HepG2 (cell line): ENCODE data around the gene MSI2. TPM values are rescaled to one million over a fixed set of nuclear protein-coding genes. Genes with fewer than 3 reads are reported as not detected.

Source experiments
- ATAC-seq: fragments of 200-7000 bp; cut with Tn5 transposase; 3 replicates; pipeline ENCODE4 v1.9.1; 2020; ENCODE audit warnings: mild to moderate bottlenecking, moderate library complexity
- BruUV-seq: library from RNA; stranded (reverse); fragments of 400-500 nt; replicated peaks from 2 replicates; lab custom pipeline; 2021; lab: Mats Ljungman, UMichigan
- CTCF ChIA-PET: fragments of 300-600 bp; formaldehyde crosslinking; extraction: SDS; loops from one replicate; lab custom pipeline; 2021; ENCODE audit warnings: low total read pairs, inconsistent platforms, low intra/inter-chr PET ratio; lab: Yijun Ruan, JAX
- POLR2A ChIA-PET: fragments of 350-600 bp; sonication (Branson Sonifier 250); formaldehyde crosslinking; loops from one replicate; lab custom pipeline; 2020; ENCODE audit warnings: antibody characterized with exemption, inconsistent platforms; lab: Yijun Ruan, JAX
- DNase-seq: peaks from one replicate; pipeline ENCODE4 v3.0.0-alpha.2; 2015; ENCODE audit warnings: low spot score
- FAIRE-seq: peaks from 3 replicates; lab custom pipeline; 2011; peaks lifted over from hg19 to GRCh38; lab: Jason Lieb, UNC
- H2AFZ ChIP-seq: one replicate; pipeline ENCODE4 v1.6.1; 2011; ENCODE audit warnings: low read length, inconsistent platforms
- H3K27ac ChIP-seq: fragments of 300-600 bp; 3 replicates; pipeline ENCODE4 v1.8.0; 2011; ENCODE audit warnings: mixed run types, mild to moderate bottlenecking, mixed read lengths, low read length, inconsistent platforms; ENCODE audit not compliant: insufficient read depth; ENCODE audit errors: extremely low read length
- H3K27me3 ChIP-seq, 2 experiments: fragments of 200-600 bp in 1 of 2; 2 replicates in 1 of 2; 3 replicates in 1 of 2; pipeline versions ENCODE4 v1.6.0 to v1.8.0; 2011; ENCODE audit warnings: low read length in 2 of 2, mild to moderate bottlenecking in 2 of 2, moderate library complexity in 2 of 2, inconsistent platforms in 1 of 2; ENCODE audit not compliant: insufficient read depth in 2 of 2, control insufficient read depth in 1 of 2
- H3K36me3 ChIP-seq, 2 experiments: fragments of 200-600 bp in 1 of 2; replicated peaks in 1 of 2; 2 replicates in 1 of 2; 3 replicates in 1 of 2; pipeline versions ENCODE4 v1.5.1 to v1.8.0; 2011; ENCODE audit warnings: low read length in 2 of 2, inconsistent platforms in 1 of 2; ENCODE audit not compliant: insufficient read depth in 2 of 2, control insufficient read depth in 1 of 2
- H3K4me1 ChIP-seq: 2 replicates; pipeline ENCODE4 v1.5.1; 2012; ENCODE audit warnings: low read length, inconsistent platforms; ENCODE audit not compliant: insufficient read depth
- H3K4me2 ChIP-seq: 2 replicates; pipeline ENCODE4 v1.6.0; 2011; ENCODE audit warnings: low read depth, low read length, inconsistent platforms
- H3K4me3 ChIP-seq, 3 experiments: fragments of 200-600 bp in 1 of 3; sonication (generic), shearing (Covaris generic) in 1 of 3; replicated peaks in 1 of 3; 2 replicates each; pipeline ENCODE4 v1.5.1; 2011 to 2016; ENCODE audit warnings: low read length in 3 of 3, inconsistent platforms in 2 of 3, low read depth in 2 of 3, mild to moderate bottlenecking in 2 of 3, control low read depth in 1 of 3, mixed read lengths in 1 of 3; ENCODE audit not compliant: insufficient read depth in 1 of 3
- H3K79me2 ChIP-seq: one replicate; pipeline ENCODE4 v1.6.1; 2011; ENCODE audit warnings: low read length, inconsistent platforms; ENCODE audit not compliant: insufficient read depth
- H3K9ac ChIP-seq: 2 replicates; pipeline ENCODE4 v1.6.0; 2011; ENCODE audit warnings: mild to moderate bottlenecking, low read depth, low read length, inconsistent platforms; ENCODE audit not compliant: insufficient read depth
- H3K9me3 ChIP-seq: 2 replicates; pipeline ENCODE4 v1.5.1; 2012; ENCODE audit warnings: mild to moderate bottlenecking, low read length
- H4K20me1 ChIP-seq: 2 replicates; pipeline ENCODE4 v1.6.0; 2011; ENCODE audit warnings: inconsistent platforms, mild to moderate bottlenecking, low read length, moderate library complexity; ENCODE audit not compliant: insufficient read depth
- AKAP8 ChIP-seq: sonication (generic); formaldehyde crosslinking; IDR thresholded peaks from 2 replicates; pipeline ENCODE4 v1.5.1; 2020; ENCODE audit warnings: mild to moderate bottlenecking, missing genetic modification reagents
- BHLHE40 ChIP-seq: IDR thresholded peaks from 2 replicates; pipeline ENCODE4 v1.6.1; 2011; ENCODE audit warnings: low read length, improper control_type of control experiment
- CBX5 ChIP-seq: sonication (generic); formaldehyde crosslinking; IDR thresholded peaks from 2 replicates; pipeline ENCODE4 v1.4.0; 2020; ENCODE audit warnings: missing genetic modification reagents, borderline replicate concordance
- EED ChIP-seq: sonication (generic); formaldehyde crosslinking; IDR thresholded peaks from 2 replicates; pipeline ENCODE4 v1.5.0; 2020; ENCODE audit warnings: mild to moderate bottlenecking, missing genetic modification reagents
- ETV6 ChIP-seq: sonication (generic); formaldehyde crosslinking; conservative IDR thresholded peaks from 2 replicates; pipeline ENCODE4 v1.4.0; 2020; ENCODE audit warnings: missing genetic modification reagents
- FOXK2 ChIP-seq: fragments of 450-650 bp; IDR thresholded peaks from 2 replicates; pipeline ENCODE4 v1.6.1; 2016
- HOMEZ ChIP-seq: IDR thresholded peaks from 2 replicates; pipeline ENCODE4 v1.6.1; 2016; ENCODE audit warnings: low read depth
- KDM1A ChIP-seq: IDR thresholded peaks from 2 replicates; pipeline ENCODE4 v1.6.1; 2016; ENCODE audit warnings: missing compliant biosample characterization
- KLF12 ChIP-seq: sonication (generic); formaldehyde crosslinking; IDR thresholded peaks from 2 replicates; pipeline ENCODE4 v1.4.0; 2020; ENCODE audit warnings: missing genetic modification reagents, borderline replicate concordance
- KLF16 ChIP-seq, 2 experiments: sonication (generic) in 1 of 2; formaldehyde crosslinking in 1 of 2; IDR thresholded peaks; 2 replicates each; pipeline versions ENCODE4 v1.6.1 to v1.8.0; 2016 to 2023; ENCODE audit warnings: missing genetic modification reagents in 2 of 2, missing compliant biosample characterization in 1 of 2
- NPAS2 ChIP-seq: sonication (generic); formaldehyde crosslinking; IDR thresholded peaks from 2 replicates; pipeline ENCODE4 v1.8.0; 2022; ENCODE audit warnings: mild to moderate bottlenecking, missing genetic modification reagents, borderline replicate concordance
- RAD21 ChIP-seq: fragments of 450-650 bp; formaldehyde crosslinking; IDR thresholded peaks from 2 replicates; pipeline ENCODE4 v1.5.0; 2020; ENCODE audit warnings: mild to moderate bottlenecking
- SCMH1 ChIP-seq: sonication (generic); formaldehyde crosslinking; IDR thresholded peaks from 2 replicates; pipeline ENCODE4 v1.9.0; 2021; ENCODE audit warnings: missing genetic modification reagents, mild to moderate bottlenecking, borderline replicate concordance
- SOX6 ChIP-seq, 2 experiments: fragments of 450-650 bp in 1 of 2; sonication (generic) in 1 of 2; formaldehyde crosslinking in 1 of 2; IDR thresholded peaks; 2 replicates each; pipeline versions ENCODE4 v1.4.0 to v1.6.1; 2017 to 2020; ENCODE audit warnings: antibody characterized with exemption in 1 of 2, mild to moderate bottlenecking in 1 of 2, missing genetic modification reagents in 1 of 2
- ZBTB3 ChIP-seq: sonication (generic); formaldehyde crosslinking; IDR thresholded peaks from 2 replicates; pipeline ENCODE4 v1.4.0; 2020; ENCODE audit warnings: low read depth, mild to moderate bottlenecking, moderate library complexity, missing genetic modification reagents, borderline replicate concordance
- ZNF12 ChIP-seq: sonication (generic); formaldehyde crosslinking; IDR thresholded peaks from 2 replicates; pipeline ENCODE4 v1.5.0; 2020; ENCODE audit warnings: missing genetic modification reagents
- ZNF230 ChIP-seq: sonication (generic); formaldehyde crosslinking; IDR thresholded peaks from 2 replicates; pipeline ENCODE4 v1.4.0; 2020; ENCODE audit warnings: mild to moderate bottlenecking, missing genetic modification reagents
- ZNF34 ChIP-seq: sonication (generic); formaldehyde crosslinking; IDR thresholded peaks from 2 replicates; pipeline ENCODE4 v1.4.0; 2020; ENCODE audit warnings: mild to moderate bottlenecking, missing genetic modification reagents, borderline replicate concordance
- ZNF800 ChIP-seq: sonication (generic); formaldehyde crosslinking; IDR thresholded peaks from 2 replicates; pipeline ENCODE4 v1.4.0; 2020; ENCODE audit warnings: missing genetic modification reagents
- WGBS: methylation state at CpG from one replicate; pipeline ENCODE4 v1.1.6; 2017; ENCODE audit warnings: low lambda C conversion rate; 5-methylcytosine and 5-hydroxymethylcytosine counted together
- in situ Hi-C: cut with HindIII; loops from 2 replicates; pipeline ENCODE4 v1.10.0; 2017; ENCODE audit warnings: low pct_unique_long_range_greater_than_20kb; ENCODE audit not compliant: extremely low pct_ligation_motif_present
- intact Hi-C: fragments of 100-400 bp; cut with micrococcal nuclease; formaldehyde crosslinking; loops from one replicate; pipeline ENCODE4 v1.10.0; 2022; ENCODE audit not compliant: unreplicated experiment
- polyA plus RNA-seq, 8 experiments: library from polyadenylated mRNA; depleted of rRNA in 3 of 8; stranded (reverse) in 7 of 8; unstranded in 1 of 8; fragments of >200 nt; fragmentation: Illumina TruSeq in 4 of 8; extraction: Trizol in 4 of 8; gene quantifications; 2 replicates each; pipeline versions ENCODE4 v1.2.1 to v1.2.3, GENCODE V29; 2011 to 2016; ENCODE audit warnings: low read depth in 4 of 8, missing spikeins in 1 of 8, mixed read lengths in 1 of 8; ENCODE audit not compliant: insufficient read depth in 1 of 8
- total RNA-seq, 5 experiments: library from RNA; depleted of rRNA; stranded (reverse); fragments of >200 nt; fragmentation: Illumina TruSeq; extraction: Trizol; gene quantifications; 2 replicates each; pipeline ENCODE4 v1.2.3, GENCODE V29; 2016; ENCODE audit warnings: low read depth in 1 of 5

MSI2 gene
- total and polyA plus RNA-seq, 2 of the 13 experiments (the other 11 are each of a cell fraction or from before 2014, with no cell fraction given): 77.5 to 78.4 TPM

GRCh38 chr17:57324060-57324459 lies 67.7 kb downstream of the MSI2 start:
- in situ Hi-C loops: no loop called here
- 98% methylated on average over 13 of the region's 13 CpGs for WGBS
- no TSS peak for BruUV-seq
- intact Hi-C loops: no loop called here
- ATAC-seq: no peak
- H4K20me1 ChIP-seq: peaks cover 11% of the 10 kb centered on the region
- H3K4me3 ChIP-seq: no peak overlapping the region
- POLR2A ChIA-PET: no interaction called here
- no peaks in the 10 kb centered on the region for H3K27me3 ChIP-seq
- H3K36me3 ChIP-seq: peaks cover 21 to 68% of the 10 kb centered on the region in 2 experiments
- peaks cover 43% of the 10 kb centered on the region for H3K4me1 ChIP-seq
- CTCF ChIA-PET: no interaction called here
- FAIRE-seq: no peak
- H3K79me2 ChIP-seq: peaks cover 40% of the 10 kb centered on the region
- no peak overlapping the region for H3K27ac ChIP-seq
- no peak overlapping the region for H2AFZ ChIP-seq
- H3K4me2 ChIP-seq: no peak overlapping the region
- H3K9ac ChIP-seq: no peak overlapping the region
- H3K9me3 ChIP-seq: no peaks in the 10 kb centered on the region
- no peak for DNase-seq
- TF ChIP-seq HOMEZ (no peak), SCMH1 (CRISPR knock-in tag) (no peak), ZBTB3 (CRISPR knock-in tag) (no peak), KLF16 (CRISPR knock-in tag; IDR thresholded peaks at IDR 0.05) (no peak), ZNF34 (CRISPR knock-in tag) (no peak), EED (CRISPR knock-in tag) (no peak), NPAS2 (CRISPR knock-in tag) (no peak), KLF12 (CRISPR knock-in tag) (no peak), AKAP8 (no peak), ETV6 (CRISPR knock-in tag) (no peak), ZNF12 (CRISPR knock-in tag) (no peak), BHLHE40 (no peak), ZNF230 (no peak), RAD21 (no peak), CBX5 (CRISPR knock-in tag) (no peak), SOX6 (IDR thresholded peaks at IDR 0.05) (no peak), SOX6 (CRISPR knock-in tag; IDR thresholded peaks at IDR 0.05) (no peak), ZNF800 (CRISPR knock-in tag) (no peak), FOXK2 (no peak), KDM1A (CRISPR knock-in tag) (no peak)
- TF ChIP-seq, all 625 proteins: peak for 0
